ENCODE data around the gene SAA4.
"Not testable (repeated sequence)": the region's sequence is repeated elsewhere in the genome, so short reads cannot be mapped to it uniquely, and the experiment has no call there.

Gene SAA4

GRCh38 chr11:18264035-18264434 is 27.4 kb upstream of the SAA4 start:
- Histone ChIP-seq H3K4me3 (ENCODE audit: low read length) (no peak overlapping the region), H3K27me3 (ENCODE audit: control insufficient read depth, insufficient read depth, low read length) (no peaks in the 10 kb centered on the region), H3K36me3 (ENCODE audit: control insufficient read depth, insufficient read depth, low read length) (no peaks in the 10 kb centered on the region), H3K27ac (ENCODE audit: low read depth, low read length) (no peak overlapping the region), H3K9ac (ENCODE audit: low read length) (no peak overlapping the region), H3K4me1 (ENCODE audit: control insufficient read depth, insufficient read depth, low read length) (no peaks in the 10 kb centered on the region)

- H3K36me3 ChIP-seq (ENCODE audit: control insufficient read depth, insufficient read depth, low read length); H3K27ac ChIP-seq (ENCODE audit: low read depth, low read length); H3K4me1 ChIP-seq (ENCODE audit: control insufficient read depth, insufficient read depth, low read length); H3K9ac ChIP-seq (ENCODE audit: low read length); H3K4me3 ChIP-seq (ENCODE audit: low read length); H3K27me3 ChIP-seq (ENCODE audit: control insufficient read depth, insufficient read depth, low read length): not testable (repeated sequence)
Measured at GRCh38 chr11:18262681-18263350, 26.2 kb upstream of the SAA4 start.

GRCh38 chr11:18261721-18262120 is 25.1 kb upstream of the SAA4 start:
- H3K4me1 ChIP-seq (ENCODE audit: control insufficient read depth, insufficient read depth, low read length) = no peaks in the 10 kb centered on the region
- no peak overlapping the region for H3K4me3 ChIP-seq (ENCODE audit: low read length)
- H3K27me3 ChIP-seq (ENCODE audit: control insufficient read depth, insufficient read depth, low read length) = no peaks in the 10 kb centered on the region
- no peaks in the 10 kb centered on the region for H3K36me3 ChIP-seq (ENCODE audit: control insufficient read depth, insufficient read depth, low read length)
- no peak overlapping the region for H3K27ac ChIP-seq (ENCODE audit: low read depth, low read length)
- no peak overlapping the region for H3K9ac ChIP-seq (ENCODE audit: low read length)

- no peaks in the 10 kb centered on the region for H3K36me3 ChIP-seq (ENCODE audit: control insufficient read depth, insufficient read depth, low read length)
- no peak overlapping the region for H3K27ac ChIP-seq (ENCODE audit: low read depth, low read length)
- H3K4me1 ChIP-seq (ENCODE audit: control insufficient read depth, insufficient read depth, low read length) = no peaks in the 10 kb centered on the region
- H3K27me3 ChIP-seq (ENCODE audit: control insufficient read depth, insufficient read depth, low read length) = no peaks in the 10 kb centered on the region
- no peak overlapping the region for H3K9ac ChIP-seq (ENCODE audit: low read length)
- no peak overlapping the region for H3K4me3 ChIP-seq (ENCODE audit: low read length)
Measured at GRCh38 chr11:18259259-18259658, 22.7 kb upstream of the SAA4 start.

GRCh38 chr11:18254781-18255361 is 18.3 kb upstream of the SAA4 start:
- H3K27ac ChIP-seq (ENCODE audit: low read depth, low read length) = no peak overlapping the region
- no peaks in the 10 kb centered on the region for H3K27me3 ChIP-seq (ENCODE audit: control insufficient read depth, insufficient read depth, low read length)
- H3K36me3 ChIP-seq (ENCODE audit: control insufficient read depth, insufficient read depth, low read length) = no peaks in the 10 kb centered on the region

GRCh38 chr11:18253778-18254338 is 17.3 kb upstream of the SAA4 start:
- H3K27me3 ChIP-seq (ENCODE audit: control insufficient read depth, insufficient read depth, low read length) = no peaks in the 10 kb centered on the region
- H3K4me1 ChIP-seq (ENCODE audit: control insufficient read depth, insufficient read depth, low read length) = no peaks in the 10 kb centered on the region
- no peak overlapping the region for H3K27ac ChIP-seq (ENCODE audit: low read depth, low read length)
- H3K36me3 ChIP-seq (ENCODE audit: control insufficient read depth, insufficient read depth, low read length) = no peaks in the 10 kb centered on the region
- H3K9ac ChIP-seq (ENCODE audit: low read length) = no peak overlapping the region
- no peak overlapping the region for H3K4me3 ChIP-seq (ENCODE audit: low read length)

More at GRCh38 chr11:18254781-18255361, 18.3 kb upstream of the SAA4 start:
- H3K4me3 ChIP-seq (ENCODE audit: low read length) = no peak overlapping the region
- no peaks in the 10 kb centered on the region for H3K4me1 ChIP-seq (ENCODE audit: control insufficient read depth, insufficient read depth, low read length)
- no peak overlapping the region for H3K9ac ChIP-seq (ENCODE audit: low read length)

GRCh38 chr11:18253233-18253632 is 16.6 kb upstream of the SAA4 start:
- H3K36me3 ChIP-seq (ENCODE audit: control insufficient read depth, insufficient read depth, low read length) = no peaks in the 10 kb centered on the region
- no peaks in the 10 kb centered on the region for H3K27me3 ChIP-seq (ENCODE audit: control insufficient read depth, insufficient read depth, low read length)
- no peak overlapping the region for H3K4me3 ChIP-seq (ENCODE audit: low read length)
- no peak overlapping the region for H3K9ac ChIP-seq (ENCODE audit: low read length)
- no peaks in the 10 kb centered on the region for H3K4me1 ChIP-seq (ENCODE audit: control insufficient read depth, insufficient read depth, low read length)
- no peak overlapping the region for H3K27ac ChIP-seq (ENCODE audit: low read depth, low read length)

- Histone ChIP-seq H3K4me3 (ENCODE audit: low read length) (no peak within 1 kb of the TSS), H3K4me1 (ENCODE audit: control insufficient read depth, insufficient read depth, low read length) (no peaks in the 10 kb centered on the region), H3K27me3 (ENCODE audit: control insufficient read depth, insufficient read depth, low read length) (no peaks in the 10 kb centered on the region), H3K27ac (ENCODE audit: low read depth, low read length) (no peak within 1 kb of the TSS), H3K36me3 (ENCODE audit: control insufficient read depth, insufficient read depth, low read length) (no peaks in the 10 kb centered on the region), H3K9ac (ENCODE audit: low read length) (no peak within 1 kb of the TSS)
Measured at GRCh38 chr11:18248561-18248960, 12.0 kb upstream of the SAA4 start, which contains the start of gene SAA2. TSS of gene SAA2 (minus strand) at chr11:18248668. CDS start at chr11:18248011, 657 bp downstream.

- not testable (repeated sequence) for H3K36me3 ChIP-seq (ENCODE audit: control insufficient read depth, insufficient read depth, low read length); H3K27me3 ChIP-seq (ENCODE audit: control insufficient read depth, insufficient read depth, low read length); H3K9ac ChIP-seq (ENCODE audit: low read length); H3K27ac ChIP-seq (ENCODE audit: low read depth, low read length); H3K4me3 ChIP-seq (ENCODE audit: low read length); H3K4me1 ChIP-seq (ENCODE audit: control insufficient read depth, insufficient read depth, low read length)
Measured at GRCh38 chr11:18247191-18247581, 10.6 kb upstream of the SAA4 start.

- not testable (repeated sequence) for H3K27ac ChIP-seq (ENCODE audit: low read depth, low read length); H3K4me1 ChIP-seq (ENCODE audit: control insufficient read depth, insufficient read depth, low read length); H3K27me3 ChIP-seq (ENCODE audit: control insufficient read depth, insufficient read depth, low read length); H3K9ac ChIP-seq (ENCODE audit: low read length); H3K4me3 ChIP-seq (ENCODE audit: low read length); H3K36me3 ChIP-seq (ENCODE audit: control insufficient read depth, insufficient read depth, low read length)
Measured at GRCh38 chr11:18246379-18247190, 10.0 kb upstream of the SAA4 start.

- Histone ChIP-seq H3K4me3 (ENCODE audit: low read length) (no peak overlapping the region), H3K27me3 (ENCODE audit: control insufficient read depth, insufficient read depth, low read length) (no peaks in the 10 kb centered on the region), H3K9ac (ENCODE audit: low read length) (no peak overlapping the region), H3K36me3 (ENCODE audit: control insufficient read depth, insufficient read depth, low read length) (no peaks in the 10 kb centered on the region), H3K27ac (ENCODE audit: low read depth, low read length) (no peak overlapping the region), H3K4me1 (ENCODE audit: control insufficient read depth, insufficient read depth, low read length) (no peaks in the 10 kb centered on the region)
Measured at GRCh38 chr11:18245396-18245795, 8.8 kb upstream of the SAA4 start.

- no peaks in the 10 kb centered on the region for H3K27me3 ChIP-seq (ENCODE audit: control insufficient read depth, insufficient read depth, low read length)
- no peaks in the 10 kb centered on the region for H3K4me1 ChIP-seq (ENCODE audit: control insufficient read depth, insufficient read depth, low read length)
- H3K4me3 ChIP-seq (ENCODE audit: low read length) = no peak overlapping the region
- no peak overlapping the region for H3K27ac ChIP-seq (ENCODE audit: low read depth, low read length)
- no peaks in the 10 kb centered on the region for H3K36me3 ChIP-seq (ENCODE audit: control insufficient read depth, insufficient read depth, low read length)
- no peak overlapping the region for H3K9ac ChIP-seq (ENCODE audit: low read length)
Measured at GRCh38 chr11:18243783-18244362, 7.3 kb upstream of the SAA4 start.
